Islet of Langerhans (tissue), 1 donor: ENCODE data around the gene PLCB2.

ENCODE experiments used
- FAIRE-seq: peaks from one replicate; lab custom pipeline; 2011; peaks lifted over from hg19 to GRCh38; lab: Jason Lieb, UNC

PLCB2 gene

GRCh38 chr15:40271685-40272484, 35.9 kb downstream of the PLCB2 start:
- FAIRE-seq = no peak

- FAIRE-seq = no peak
Observed at GRCh38 chr15:40270246-40270995, 37.3 kb downstream of the PLCB2 start.

- FAIRE-seq = no peak
Observed at GRCh38 chr15:40269604-40270003, 38.1 kb downstream of the PLCB2 start.

GRCh38 chr15:40267670-40268069, 40.1 kb downstream of the PLCB2 start:
- no peak for FAIRE-seq

- FAIRE-seq = no peak
Observed at GRCh38 chr15:40266828-40267304, 40.9 kb downstream of the PLCB2 start.

- no peak for FAIRE-seq
Observed at GRCh38 chr15:40265875-40266274, 41.9 kb downstream of the PLCB2 start.

- no peak for FAIRE-seq
Observed at GRCh38 chr15:40265355-40265754, 42.4 kb downstream of the PLCB2 start.

- FAIRE-seq = no peak
Observed at GRCh38 chr15:40264321-40265153, 43.2 kb downstream of the PLCB2 start.

GRCh38 chr15:40263024-40263754, 44.5 kb downstream of the PLCB2 start:
- FAIRE-seq = no peak

- no peak for FAIRE-seq
Observed at GRCh38 chr15:40259021-40259420, 48.7 kb downstream of the PLCB2 start.

GRCh38 chr15:40258544-40258943, 49.2 kb downstream of the PLCB2 start:
- FAIRE-seq = no peak

- no peak for FAIRE-seq
Observed at GRCh38 chr15:40257656-40258450, 49.9 kb downstream of the PLCB2 start.

GRCh38 chr15:40256638-40257235, 51.0 kb downstream of the PLCB2 start:
- FAIRE-seq = no peak

- FAIRE-seq = no peak
Observed at GRCh38 chr15:40255033-40255432, 52.7 kb downstream of the PLCB2 start.

- no peak for FAIRE-seq
Observed at GRCh38 chr15:40254452-40254851, 53.3 kb downstream of the PLCB2 start.

- no peak for FAIRE-seq
Observed at GRCh38 chr15:40253167-40253790, 54.5 kb downstream of the PLCB2 start.

GRCh38 chr15:40252438-40253166, 55.1 kb downstream of the PLCB2 start:
- no peak for FAIRE-seq

GRCh38 chr15:40252141-40252437, 55.6 kb downstream of the PLCB2 start:
- FAIRE-seq = no peak

GRCh38 chr15:40251486-40252140, 56.1 kb downstream of the PLCB2 start:
- FAIRE-seq = no peak
